Measurements from ENCODE around the gene HOXA7. TPM values are rescaled to one million over a fixed set of nuclear protein-coding genes. Genes with fewer than 3 reads are reported as not detected.

Gene HOXA7
- total and polyA plus RNA-seq, 2 experiments from 2014 or later = 0.24 TPM; not detected in 1

DNA sequence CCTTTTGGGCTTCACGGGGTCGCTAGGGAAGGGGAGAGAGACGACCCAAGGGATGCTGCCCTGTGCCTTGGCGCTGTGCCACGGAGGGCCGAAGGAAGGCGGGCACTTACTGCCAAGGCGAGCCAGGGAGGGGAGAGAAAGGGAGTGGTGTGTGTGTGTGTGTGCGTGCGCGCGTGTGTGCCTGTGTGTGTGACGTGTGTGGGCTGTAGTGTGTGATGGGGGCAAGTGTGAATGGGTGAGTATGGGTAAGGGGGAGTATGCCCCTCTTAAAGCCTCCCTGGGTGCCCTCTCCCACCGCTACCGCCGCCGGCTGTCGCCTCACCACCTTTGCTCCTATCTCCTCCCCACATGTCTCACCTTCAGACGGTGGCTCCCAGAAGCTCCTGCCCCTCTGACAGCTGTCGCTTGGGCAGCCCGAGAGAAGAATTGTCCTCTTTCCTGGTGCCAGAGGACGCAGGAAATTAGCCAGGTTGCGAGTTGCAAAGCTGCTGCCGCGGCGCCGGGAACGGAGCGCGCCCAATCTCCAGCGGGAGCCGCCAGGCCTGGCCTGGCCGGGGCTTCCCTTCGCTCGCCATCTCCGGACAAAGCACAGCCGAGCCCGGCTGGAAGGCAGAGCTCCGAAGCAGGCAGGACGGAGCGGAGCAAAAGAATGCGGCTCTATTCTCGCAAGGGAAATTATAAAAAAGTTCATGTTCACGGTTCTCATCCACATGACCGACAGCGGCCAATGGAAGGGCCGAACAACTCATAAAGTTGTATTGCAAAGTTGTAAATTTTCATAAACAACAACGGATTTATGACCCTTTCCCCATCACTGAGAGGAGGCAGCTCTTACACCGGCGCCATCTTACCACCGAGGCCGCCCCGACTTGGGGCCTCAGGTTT lies 4.3 kb downstream of the HOXA7 start, which contains the start of gene HOXA3:
HOXA3 (minus strand) TSS at position 653 of the 885 bp plus-strand sequence. CDS start 41,943 bp downstream, outside the sequence.
- H3K9me2 ChIP-seq (ENCODE audit: insufficient read depth) = no peaks in the 10 kb centered on the region
- no peak within 1 kb of the TSS for H2AFZ ChIP-seq
- H4K20me1 ChIP-seq (replicated peaks; ENCODE audit: insufficient read depth) = peaks cover 47% of the 10 kb centered on the region
- no peak for TF ChIP-seq NANOG (IDR thresholded peaks at IDR 0.05; ENCODE audit: borderline replicate concordance)
- TF ChIP-seq EZH2 (IDR thresholded peaks at IDR 0.05; ENCODE audit: low read depth, unreplicated experiment) = peak; percentile 97
- TF ChIP-seq ZNF331 (CRISPR knock-in tag; IDR thresholded peaks at IDR 0.05; ENCODE audit: low read depth) = no peak
- TF ChIP-seq EZH2phosphoT487 (IDR thresholded peaks at IDR 0.05; ENCODE audit: unreplicated experiment) = peak; percentile 94
- H3K4me2 ChIP-seq = no peak within 1 kb of the TSS
- Mint-ChIP-seq H3K4me3 (peak within 1 kb of the TSS; percentile 50), H3K9me3 (peaks cover 17% of the 10 kb centered on the region), H3K27me3 (ENCODE audit: insufficient read depth, low read depth, poor library complexity) (peaks cover 100% of the 10 kb centered on the region), H3K4me1 (peaks cover 24% of the 10 kb centered on the region), H3K36me3 (ENCODE audit: low read depth) (no peaks in the 10 kb centered on the region; the same call in 2 of the 3 replicates), H3K27ac (no peak within 1 kb of the TSS)
- peaks cover 35% of the 10 kb centered on the region for H3F3A ChIP-seq (replicated peaks; ENCODE audit: low read depth)
- no peak within 1 kb of the TSS for H3K27ac ChIP-seq (ENCODE audit: low read depth)
- peak within 1 kb of the TSS; percentile 43 for H3K4me3 ChIP-seq
- no peak for ATAC-seq
- no peaks in the 10 kb centered on the region for H3K79me2 ChIP-seq (replicated peaks; ENCODE audit: insufficient read depth)
- peaks cover 100% of the 10 kb centered on the region for H3K27me3 ChIP-seq (ENCODE audit: insufficient read depth)
- no peaks in the 10 kb centered on the region for H3K36me3 ChIP-seq (ENCODE audit: insufficient read depth)
- H3K4me1 ChIP-seq (ENCODE audit: insufficient read depth) = peaks cover 24% of the 10 kb centered on the region
- DNase-seq (ENCODE audit: low spot score) = peak; percentile 6

DNA sequence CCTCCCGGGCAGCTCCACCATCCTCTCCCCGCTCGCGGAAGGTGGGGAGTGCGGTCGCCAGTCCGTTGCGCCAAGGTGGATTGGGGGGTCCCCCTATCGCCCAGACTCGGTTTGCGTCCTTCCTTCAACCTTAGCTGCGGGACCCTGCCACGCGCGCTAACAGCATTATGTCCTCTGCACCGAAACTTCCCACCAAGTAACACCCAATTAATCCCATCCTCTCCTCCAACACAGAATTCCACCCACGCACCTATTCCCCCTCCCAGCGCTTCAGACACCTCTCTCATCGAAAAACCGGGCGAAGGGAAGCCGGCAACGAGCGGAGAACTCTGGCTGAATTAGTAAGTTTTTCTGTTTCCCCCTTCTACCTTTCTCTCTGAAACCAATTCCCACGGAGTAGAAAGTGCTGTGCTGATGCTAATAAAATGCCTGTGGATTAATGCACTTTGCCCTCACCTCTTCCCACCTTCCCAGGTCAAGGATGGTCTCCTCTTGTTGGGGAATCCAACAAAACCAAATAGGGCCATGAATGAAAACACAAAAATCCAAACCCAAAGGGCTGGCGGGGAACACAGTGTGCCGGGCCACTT lies 5.0 kb downstream of the HOXA7 start:
- H3K4me1 ChIP-seq (ENCODE audit: insufficient read depth) = peaks cover 24% of the 10 kb centered on the region
- H3K36me3 Mint-ChIP-seq (ENCODE audit: low read depth) = no peaks in the 10 kb centered on the region; the same call in 2 of the 3 replicates
- H3K27me3 Mint-ChIP-seq (ENCODE audit: insufficient read depth, low read depth, poor library complexity) = peaks cover 100% of the 10 kb centered on the region
- peak; percentile 9 for DNase-seq (ENCODE audit: low spot score)
- H3K4me3 ChIP-seq = peak overlapping the region; percentile 43
- H3K4me3 Mint-ChIP-seq = peak overlapping the region; percentile 50
- peaks cover 100% of the 10 kb centered on the region for H3K27me3 ChIP-seq (ENCODE audit: insufficient read depth)
- no peak for ATAC-seq
- peaks cover 23% of the 10 kb centered on the region for H3K4me1 Mint-ChIP-seq
- H2AFZ ChIP-seq = no peak overlapping the region
- no peak overlapping the region for H3K27ac ChIP-seq (ENCODE audit: low read depth)
- H3K9me2 ChIP-seq (ENCODE audit: insufficient read depth) = no peaks in the 10 kb centered on the region
- no peaks in the 10 kb centered on the region for H3K79me2 ChIP-seq (replicated peaks; ENCODE audit: insufficient read depth)
- no peak overlapping the region for H3K27ac Mint-ChIP-seq
- peaks cover 23% of the 10 kb centered on the region for H3K9me3 Mint-ChIP-seq
- peak overlapping the region; percentile 74 for H3K4me2 ChIP-seq
- no peaks in the 10 kb centered on the region for H3K36me3 ChIP-seq (ENCODE audit: insufficient read depth)
- H3F3A ChIP-seq (replicated peaks; ENCODE audit: low read depth) = peaks cover 41% of the 10 kb centered on the region
- H4K20me1 ChIP-seq (replicated peaks; ENCODE audit: insufficient read depth) = peaks cover 51% of the 10 kb centered on the region
- TF ChIP-seq NANOG (IDR thresholded peaks at IDR 0.05; ENCODE audit: borderline replicate concordance) (no peak), ZNF331 (CRISPR knock-in tag; IDR thresholded peaks at IDR 0.05; ENCODE audit: low read depth) (no peak), POLR2AphosphoS5 (IDR thresholded peaks at IDR 0.05; ENCODE audit: low read depth) (no peak), ZNF114 (CRISPR knock-in tag; IDR thresholded peaks at IDR 0.05) (no peak), EZH2 (IDR thresholded peaks at IDR 0.05; ENCODE audit: low read depth, unreplicated experiment) (peak; percentile 99), JUNB (IDR thresholded peaks at IDR 0.05; ENCODE audit: unreplicated experiment) (no peak)
- TF ChIP-seq, protein P1, sequence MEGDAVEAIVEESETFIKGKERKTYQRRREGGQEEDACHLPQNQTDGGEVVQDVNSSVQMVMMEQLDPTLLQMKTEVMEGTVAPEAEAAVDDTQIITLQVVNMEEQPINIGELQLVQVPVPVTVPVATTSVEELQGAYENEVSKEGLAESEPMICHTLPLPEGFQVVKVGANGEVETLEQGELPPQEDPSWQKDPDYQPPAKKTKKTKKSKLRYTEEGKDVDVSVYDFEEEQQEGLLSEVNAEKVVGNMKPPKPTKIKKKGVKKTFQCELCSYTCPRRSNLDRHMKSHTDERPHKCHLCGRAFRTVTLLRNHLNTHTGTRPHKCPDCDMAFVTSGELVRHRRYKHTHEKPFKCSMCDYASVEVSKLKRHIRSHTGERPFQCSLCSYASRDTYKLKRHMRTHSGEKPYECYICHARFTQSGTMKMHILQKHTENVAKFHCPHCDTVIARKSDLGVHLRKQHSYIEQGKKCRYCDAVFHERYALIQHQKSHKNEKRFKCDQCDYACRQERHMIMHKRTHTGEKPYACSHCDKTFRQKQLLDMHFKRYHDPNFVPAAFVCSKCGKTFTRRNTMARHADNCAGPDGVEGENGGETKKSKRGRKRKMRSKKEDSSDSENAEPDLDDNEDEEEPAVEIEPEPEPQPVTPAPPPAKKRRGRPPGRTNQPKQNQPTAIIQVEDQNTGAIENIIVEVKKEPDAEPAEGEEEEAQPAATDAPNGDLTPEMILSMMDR (conservative IDR thresholded peaks at IDR 0.05; ENCODE audit: low read depth in 2 of 2) = peak in 1 of 2 experiments; percentile 20; a peak in 1 of 4 replicates
- TF ChIP-seq, protein P2, sequence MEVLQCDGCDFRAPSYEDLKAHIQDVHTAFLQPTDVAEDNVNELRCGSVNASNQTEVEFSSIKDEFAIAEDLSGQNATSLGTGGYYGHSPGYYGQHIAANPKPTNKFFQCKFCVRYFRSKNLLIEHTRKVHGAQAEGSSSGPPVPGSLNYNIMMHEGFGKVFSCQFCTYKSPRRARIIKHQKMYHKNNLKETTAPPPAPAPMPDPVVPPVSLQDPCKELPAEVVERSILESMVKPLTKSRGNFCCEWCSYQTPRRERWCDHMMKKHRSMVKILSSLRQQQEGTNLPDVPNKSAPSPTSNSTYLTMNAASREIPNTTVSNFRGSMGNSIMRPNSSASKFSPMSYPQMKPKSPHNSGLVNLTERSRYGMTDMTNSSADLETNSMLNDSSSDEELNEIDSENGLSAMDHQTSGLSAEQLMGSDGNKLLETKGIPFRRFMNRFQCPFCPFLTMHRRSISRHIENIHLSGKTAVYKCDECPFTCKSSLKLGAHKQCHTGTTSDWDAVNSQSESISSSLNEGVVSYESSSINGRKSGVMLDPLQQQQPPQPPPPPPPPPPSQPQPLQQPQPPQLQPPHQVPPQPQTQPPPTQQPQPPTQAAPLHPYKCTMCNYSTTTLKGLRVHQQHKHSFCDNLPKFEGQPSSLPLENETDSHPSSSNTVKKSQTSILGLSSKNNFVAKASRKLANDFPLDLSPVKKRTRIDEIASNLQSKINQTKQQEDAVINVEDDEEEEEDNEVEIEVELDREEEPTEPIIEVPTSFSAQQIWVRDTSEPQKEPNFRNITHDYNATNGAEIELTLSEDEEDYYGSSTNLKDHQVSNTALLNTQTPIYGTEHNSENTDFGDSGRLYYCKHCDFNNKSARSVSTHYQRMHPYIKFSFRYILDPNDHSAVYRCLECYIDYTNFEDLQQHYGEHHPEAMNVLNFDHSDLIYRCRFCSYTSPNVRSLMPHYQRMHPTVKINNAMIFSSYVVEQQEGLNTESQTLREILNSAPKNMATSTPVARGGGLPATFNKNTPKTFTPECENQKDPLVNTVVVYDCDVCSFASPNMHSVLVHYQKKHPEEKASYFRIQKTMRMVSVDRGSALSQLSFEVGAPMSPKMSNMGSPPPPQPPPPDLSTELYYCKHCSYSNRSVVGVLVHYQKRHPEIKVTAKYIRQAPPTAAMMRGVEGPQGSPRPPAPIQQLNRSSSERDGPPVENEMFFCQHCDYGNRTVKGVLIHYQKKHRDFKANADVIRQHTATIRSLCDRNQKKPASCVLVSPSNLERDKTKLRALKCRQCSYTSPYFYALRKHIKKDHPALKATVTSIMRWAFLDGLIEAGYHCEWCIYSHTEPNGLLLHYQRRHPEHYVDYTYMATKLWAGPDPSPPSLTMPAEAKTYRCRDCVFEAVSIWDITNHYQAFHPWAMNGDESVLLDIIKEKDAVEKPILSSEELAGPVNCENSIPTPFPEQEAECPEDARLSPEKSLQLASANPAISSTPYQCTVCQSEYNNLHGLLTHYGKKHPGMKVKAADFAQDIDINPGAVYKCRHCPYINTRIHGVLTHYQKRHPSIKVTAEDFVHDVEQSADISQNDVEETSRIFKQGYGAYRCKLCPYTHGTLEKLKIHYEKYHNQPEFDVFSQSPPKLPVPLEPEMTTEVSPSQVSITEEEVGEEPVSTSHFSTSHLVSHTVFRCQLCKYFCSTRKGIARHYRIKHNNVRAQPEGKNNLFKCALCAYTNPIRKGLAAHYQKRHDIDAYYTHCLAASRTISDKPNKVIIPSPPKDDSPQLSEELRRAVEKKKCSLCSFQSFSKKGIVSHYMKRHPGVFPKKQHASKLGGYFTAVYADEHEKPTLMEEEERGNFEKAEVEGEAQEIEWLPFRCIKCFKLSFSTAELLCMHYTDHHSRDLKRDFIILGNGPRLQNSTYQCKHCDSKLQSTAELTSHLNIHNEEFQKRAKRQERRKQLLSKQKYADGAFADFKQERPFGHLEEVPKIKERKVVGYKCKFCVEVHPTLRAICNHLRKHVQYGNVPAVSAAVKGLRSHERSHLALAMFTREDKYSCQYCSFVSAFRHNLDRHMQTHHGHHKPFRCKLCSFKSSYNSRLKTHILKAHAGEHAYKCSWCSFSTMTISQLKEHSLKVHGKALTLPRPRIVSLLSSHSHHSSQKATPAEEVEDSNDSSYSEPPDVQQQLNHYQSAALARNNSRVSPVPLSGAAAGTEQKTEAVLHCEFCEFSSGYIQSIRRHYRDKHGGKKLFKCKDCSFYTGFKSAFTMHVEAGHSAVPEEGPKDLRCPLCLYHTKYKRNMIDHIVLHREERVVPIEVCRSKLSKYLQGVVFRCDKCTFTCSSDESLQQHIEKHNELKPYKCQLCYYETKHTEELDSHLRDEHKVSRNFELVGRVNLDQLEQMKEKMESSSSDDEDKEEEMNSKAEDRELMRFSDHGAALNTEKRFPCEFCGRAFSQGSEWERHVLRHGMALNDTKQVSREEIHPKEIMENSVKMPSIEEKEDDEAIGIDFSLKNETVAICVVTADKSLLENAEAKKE (CRISPR knock-in tag; IDR thresholded peaks at IDR 0.05) = no peak
- TF ChIP-seq, protein P3, sequence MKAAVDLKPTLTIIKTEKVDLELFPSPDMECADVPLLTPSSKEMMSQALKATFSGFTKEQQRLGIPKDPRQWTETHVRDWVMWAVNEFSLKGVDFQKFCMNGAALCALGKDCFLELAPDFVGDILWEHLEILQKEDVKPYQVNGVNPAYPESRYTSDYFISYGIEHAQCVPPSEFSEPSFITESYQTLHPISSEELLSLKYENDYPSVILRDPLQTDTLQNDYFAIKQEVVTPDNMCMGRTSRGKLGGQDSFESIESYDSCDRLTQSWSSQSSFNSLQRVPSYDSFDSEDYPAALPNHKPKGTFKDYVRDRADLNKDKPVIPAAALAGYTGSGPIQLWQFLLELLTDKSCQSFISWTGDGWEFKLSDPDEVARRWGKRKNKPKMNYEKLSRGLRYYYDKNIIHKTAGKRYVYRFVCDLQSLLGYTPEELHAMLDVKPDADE (IDR thresholded peaks at IDR 0.05) = no peak

Measured in GM23338 (cell line).